ENCODE data around the gene CALD1.
"Not testable (repeated sequence)": the region's sequence is repeated elsewhere in the genome, so short reads cannot be mapped to it uniquely, and the experiment has no call there.

Gene CALD1

DNA sequence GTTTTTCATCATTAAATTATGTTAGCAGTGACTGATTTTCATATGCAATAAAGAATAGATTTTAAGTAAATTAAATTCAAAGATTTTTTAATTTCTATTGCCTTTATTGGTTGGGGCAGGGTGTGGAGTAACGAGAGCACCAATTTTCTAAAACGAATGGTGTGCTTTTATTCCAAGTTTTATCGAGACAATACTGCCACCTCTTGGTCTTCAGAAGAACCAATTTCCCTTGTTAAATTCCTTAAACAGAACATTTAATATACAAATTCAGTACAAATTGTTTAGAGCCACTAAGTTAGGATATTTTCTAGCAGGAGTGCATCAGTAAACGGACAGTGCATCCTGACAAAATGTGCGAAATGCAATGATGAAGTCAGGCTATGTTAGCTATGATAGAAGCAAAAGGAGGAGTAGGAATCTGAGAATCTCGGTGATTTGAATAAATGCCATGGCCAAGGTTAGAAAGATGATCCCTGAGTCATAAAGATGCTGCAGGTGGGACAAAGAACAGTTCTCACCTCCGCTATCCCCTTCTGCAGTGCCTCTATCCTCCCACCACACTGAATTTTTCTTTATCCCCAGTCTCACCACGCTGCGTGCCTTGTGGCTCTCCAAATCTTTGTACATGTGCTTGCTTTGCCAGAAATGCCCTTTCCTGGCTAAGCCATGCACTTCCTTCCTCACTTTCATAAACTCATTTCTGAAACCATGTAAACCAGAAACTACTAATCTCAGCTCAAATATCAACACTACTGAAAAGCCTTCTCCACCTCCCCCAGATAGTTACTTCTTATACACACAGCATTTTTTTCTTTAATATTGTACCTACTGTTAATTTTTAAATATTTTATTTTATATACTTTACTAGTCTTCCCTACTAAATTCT is 175.0 kb downstream of the CALD1 start:
- H3K36me3 Mint-ChIP-seq (ENCODE audit: low read depth): no peaks in the 10 kb centered on the region

DNA sequence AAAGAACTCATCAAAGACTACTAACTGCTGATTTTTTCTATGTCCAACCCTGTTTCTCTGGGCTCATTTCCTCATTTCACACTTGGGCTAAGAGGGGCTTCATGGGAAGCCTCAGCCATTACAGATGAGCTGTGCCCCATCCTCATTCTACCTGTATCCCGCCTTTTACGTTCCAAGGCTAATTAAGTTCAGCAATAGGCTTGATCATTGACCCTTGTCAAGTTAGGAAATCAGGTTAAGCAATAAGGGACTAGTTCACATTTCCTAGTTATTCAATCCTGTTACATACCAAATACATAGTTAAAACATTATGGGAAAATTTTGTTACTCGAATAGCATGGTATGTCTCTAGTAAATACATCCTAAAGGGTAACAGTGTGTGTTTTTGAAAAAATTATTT is 177.6 kb downstream of the CALD1 start:
- no peaks in the 10 kb centered on the region for H3K4me1 Mint-ChIP-seq (ENCODE audit: low read depth)
- H3K27ac Mint-ChIP-seq: no peak overlapping the region
- no peaks in the 10 kb centered on the region for H3K9me3 Mint-ChIP-seq
- intact Hi-C loops (cut with micrococcal nuclease): no loop called here
- peaks cover 2% of the 10 kb centered on the region for H3K27me3 Mint-ChIP-seq
- H3K4me3 Mint-ChIP-seq: no peak overlapping the region
- H3K36me3 Mint-ChIP-seq (ENCODE audit: low read depth): no peaks in the 10 kb centered on the region

More for the DNA sequence above, 175.0 kb downstream of the CALD1 start:
- Mint-ChIP-seq H3K27ac (no peak overlapping the region), H3K27me3 (peaks cover 2% of the 10 kb centered on the region), H3K9me3 (no peaks in the 10 kb centered on the region), H3K4me1 (ENCODE audit: low read depth) (no peaks in the 10 kb centered on the region), H3K4me3 (no peak overlapping the region)
- intact Hi-C loops (cut with micrococcal nuclease): loop anchor here (5.0 kb wide), 2 partner anchors 322 to 442 kb away; no protein-coding TSS in a partner anchor

DNA sequence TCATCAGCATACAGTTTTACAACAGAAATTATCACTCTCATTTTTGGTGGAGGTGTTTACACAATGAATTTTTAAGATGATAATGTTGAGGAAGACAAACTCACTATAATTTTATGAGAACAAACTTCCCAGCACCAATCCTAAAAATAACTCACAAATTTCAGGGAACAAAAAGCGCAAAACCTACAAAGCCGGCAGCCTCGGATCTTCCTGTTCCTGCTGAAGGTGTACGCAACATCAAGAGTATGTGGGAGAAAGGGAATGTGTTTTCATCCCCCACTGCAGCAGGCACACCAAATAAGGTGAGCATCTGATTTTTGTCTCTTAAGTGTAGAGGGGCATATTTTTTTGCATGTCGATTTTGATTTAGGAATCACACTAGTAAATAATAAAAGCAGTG is 180.4 kb downstream of the CALD1 start:
- intact Hi-C loops (cut with micrococcal nuclease): no loop called here
- Mint-ChIP-seq H3K27ac (no peak overlapping the region), H3K4me3 (no peak overlapping the region), H3K9me3 (no peaks in the 10 kb centered on the region), H3K27me3 (no peaks in the 10 kb centered on the region), H3K36me3 (ENCODE audit: low read depth) (no peaks in the 10 kb centered on the region), H3K4me1 (ENCODE audit: low read depth) (no peaks in the 10 kb centered on the region)

DNA sequence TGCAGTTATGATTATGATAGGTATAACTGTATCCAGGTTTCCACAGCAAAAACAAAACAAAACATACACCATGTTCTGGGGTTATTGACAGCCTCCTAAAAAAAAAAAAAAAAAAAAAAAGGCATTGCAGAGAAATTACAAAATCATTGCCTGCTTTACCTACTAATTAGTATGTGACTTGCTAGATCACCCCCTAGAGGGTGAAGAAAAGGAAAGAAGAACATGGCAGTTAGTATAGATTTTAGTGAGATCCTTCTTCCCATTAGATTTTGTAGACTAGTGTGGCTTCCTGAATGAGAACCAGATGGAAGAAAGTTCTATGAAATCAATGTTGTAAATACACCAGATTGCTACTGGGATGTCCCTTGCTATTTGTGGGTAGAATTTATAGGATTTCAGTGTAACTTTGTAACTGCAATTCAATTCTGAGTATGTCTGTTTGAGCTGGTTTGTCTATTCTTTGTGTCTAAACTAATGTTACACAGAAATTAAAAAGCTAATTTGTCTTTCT is 182.9 kb downstream of the CALD1 start:
- H3K4me1 Mint-ChIP-seq (ENCODE audit: low read depth): no peaks in the 10 kb centered on the region
- no peak overlapping the region for H3K27ac Mint-ChIP-seq
- H3K4me3 Mint-ChIP-seq: no peak overlapping the region
- no peaks in the 10 kb centered on the region for H3K36me3 Mint-ChIP-seq (ENCODE audit: low read depth)
- H3K27me3 Mint-ChIP-seq: no peaks in the 10 kb centered on the region
- no peaks in the 10 kb centered on the region for H3K9me3 Mint-ChIP-seq
- intact Hi-C loops (cut with micrococcal nuclease): no loop called here

DNA sequence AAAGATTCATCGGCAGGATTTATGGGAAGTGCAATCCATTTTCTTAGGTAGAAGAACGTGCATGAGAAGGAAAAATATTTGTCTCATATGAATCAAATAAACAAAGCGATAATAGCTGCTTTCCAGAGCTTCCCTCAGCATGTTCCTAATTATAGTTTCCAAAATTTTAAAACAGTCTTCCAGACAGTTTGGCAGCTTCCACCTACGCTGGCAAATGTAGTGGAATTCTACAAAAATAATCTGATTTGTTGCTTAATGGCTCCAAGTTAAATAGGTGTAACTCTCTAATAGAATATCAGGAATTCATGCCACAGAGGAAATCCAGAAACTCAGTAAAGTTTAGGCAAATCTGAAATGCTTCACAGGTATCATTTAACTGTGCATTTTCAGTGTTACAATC is 183.6 kb downstream of the CALD1 start:
- no peak overlapping the region for H3K27ac Mint-ChIP-seq
- H3K4me3 Mint-ChIP-seq: no peak overlapping the region
- intact Hi-C loops (cut with micrococcal nuclease): no loop called here
- no peaks in the 10 kb centered on the region for H3K4me1 Mint-ChIP-seq (ENCODE audit: low read depth)
- no peaks in the 10 kb centered on the region for H3K27me3 Mint-ChIP-seq
- no peaks in the 10 kb centered on the region for H3K36me3 Mint-ChIP-seq (ENCODE audit: low read depth)
- H3K9me3 Mint-ChIP-seq: no peaks in the 10 kb centered on the region

DNA sequence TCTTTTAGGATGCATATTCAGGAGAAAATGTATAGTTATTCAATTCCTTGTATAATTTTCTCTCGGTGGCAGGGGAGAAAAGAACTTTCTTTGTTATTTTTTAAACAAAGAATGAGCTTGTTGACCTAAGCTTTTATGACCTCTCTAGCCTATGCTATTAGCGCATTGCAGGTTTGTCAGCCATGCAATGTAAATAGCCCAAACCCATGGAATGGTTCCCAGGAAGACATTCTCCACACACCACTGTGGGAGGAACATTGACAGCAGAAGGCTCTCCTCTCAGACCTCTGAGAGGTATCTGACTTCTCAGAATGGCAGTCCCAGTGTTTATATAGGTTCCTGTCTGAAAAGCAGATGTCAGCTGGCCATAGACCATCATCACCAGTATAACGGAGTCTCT is 187.3 kb downstream of the CALD1 start:
- Mint-ChIP-seq H3K27me3 (no peaks in the 10 kb centered on the region), H3K4me3 (no peak overlapping the region), H3K4me1 (ENCODE audit: low read depth) (no peaks in the 10 kb centered on the region), H3K36me3 (ENCODE audit: low read depth) (no peaks in the 10 kb centered on the region), H3K27ac (no peak overlapping the region), H3K9me3 (no peaks in the 10 kb centered on the region)
- intact Hi-C loops (cut with micrococcal nuclease): no loop called here

DNA sequence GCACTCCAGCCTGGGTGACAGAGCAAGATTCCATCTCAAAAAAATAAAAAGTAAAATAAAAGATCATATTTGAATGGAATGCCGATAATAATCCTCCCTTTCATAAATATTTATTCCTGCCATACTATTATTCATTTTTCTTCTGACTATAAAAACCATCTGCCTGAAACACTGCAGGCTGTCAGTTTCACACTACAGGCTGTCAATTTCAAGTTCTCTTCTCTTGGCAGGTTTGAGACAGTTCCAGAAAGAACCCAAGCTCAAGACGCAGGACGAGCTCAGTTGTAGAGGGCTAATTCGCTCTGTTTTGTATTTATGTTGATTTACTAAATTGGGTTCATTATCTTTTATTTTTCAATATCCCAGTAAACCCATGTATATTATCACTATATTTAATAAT is 188.7 kb downstream of the CALD1 start:
- Mint-ChIP-seq H3K4me1 (ENCODE audit: low read depth) (no peaks in the 10 kb centered on the region), H3K27ac (no peak overlapping the region)

DNA sequence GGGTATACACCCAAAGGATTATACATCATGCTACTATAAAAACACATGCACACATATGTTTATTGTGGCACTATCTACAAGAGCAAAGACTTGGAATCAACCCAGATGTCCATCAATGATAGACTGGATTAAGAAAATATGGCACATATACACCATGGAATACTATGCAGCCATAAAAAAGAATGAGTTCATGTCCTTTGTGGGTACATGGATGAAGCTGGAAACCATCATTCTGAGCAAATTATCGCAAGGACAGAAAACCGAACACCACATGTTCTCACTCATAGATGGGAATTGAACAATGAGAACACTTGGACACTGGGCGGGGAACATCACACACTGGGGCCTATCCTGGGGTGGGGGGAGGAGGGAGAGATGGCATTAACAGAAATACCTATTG is 202.2 kb downstream of the CALD1 start:
- H3K4me3 Mint-ChIP-seq; H3K9me3 Mint-ChIP-seq; H3K27ac Mint-ChIP-seq; H3K4me1 Mint-ChIP-seq (ENCODE audit: low read depth); H3K27me3 Mint-ChIP-seq; H3K36me3 Mint-ChIP-seq (ENCODE audit: low read depth); intact Hi-C loops (cut with micrococcal nuclease): not testable (repeated sequence)

More for the DNA sequence above, 188.7 kb downstream of the CALD1 start:
- intact Hi-C loops (cut with micrococcal nuclease): no loop called here
- Mint-ChIP-seq H3K36me3 (ENCODE audit: low read depth) (no peaks in the 10 kb centered on the region), H3K4me3 (no peak overlapping the region), H3K9me3 (no peaks in the 10 kb centered on the region), H3K27me3 (no peaks in the 10 kb centered on the region)

DNA sequence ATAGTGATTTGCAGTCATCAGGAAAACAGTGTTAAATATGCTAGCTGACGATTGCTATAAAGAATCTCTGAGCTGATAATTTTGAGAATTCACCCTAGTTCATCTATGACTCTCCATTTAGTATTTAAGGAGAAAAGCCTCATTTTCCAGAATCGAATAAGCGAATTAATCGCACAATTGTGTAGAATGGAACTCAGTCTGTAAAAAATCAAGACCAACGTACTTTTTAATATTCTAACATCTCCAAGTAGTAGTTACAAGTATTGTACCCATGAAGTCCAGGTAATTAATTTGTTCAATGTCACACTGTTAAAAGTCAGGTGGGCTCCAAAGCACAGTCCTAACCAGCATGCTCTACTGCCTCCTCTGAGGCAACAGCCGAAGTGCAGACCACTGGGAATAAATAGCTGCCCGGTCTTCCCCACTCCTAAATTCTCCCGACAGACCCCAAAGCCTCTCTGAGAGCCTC is 206.5 kb downstream of the CALD1 start:
- H3K4me3 Mint-ChIP-seq: peak overlapping the region; percentile 98
- peak overlapping the region; percentile 95 for H3K27ac Mint-ChIP-seq
- no peaks in the 10 kb centered on the region for H3K9me3 Mint-ChIP-seq
- intact Hi-C loops (cut with micrococcal nuclease): loop anchor here (1.0 to 5.0 kb wide), 3 partner anchors 161 to 224 kb away; partner anchors contain the start of genes CYREN and TMEM140
- peaks cover 12% of the 10 kb centered on the region for H3K4me1 Mint-ChIP-seq (ENCODE audit: low read depth)
- no peaks in the 10 kb centered on the region for H3K27me3 Mint-ChIP-seq
- H3K36me3 Mint-ChIP-seq (ENCODE audit: low read depth): peaks cover 18% of the 10 kb centered on the region

DNA sequence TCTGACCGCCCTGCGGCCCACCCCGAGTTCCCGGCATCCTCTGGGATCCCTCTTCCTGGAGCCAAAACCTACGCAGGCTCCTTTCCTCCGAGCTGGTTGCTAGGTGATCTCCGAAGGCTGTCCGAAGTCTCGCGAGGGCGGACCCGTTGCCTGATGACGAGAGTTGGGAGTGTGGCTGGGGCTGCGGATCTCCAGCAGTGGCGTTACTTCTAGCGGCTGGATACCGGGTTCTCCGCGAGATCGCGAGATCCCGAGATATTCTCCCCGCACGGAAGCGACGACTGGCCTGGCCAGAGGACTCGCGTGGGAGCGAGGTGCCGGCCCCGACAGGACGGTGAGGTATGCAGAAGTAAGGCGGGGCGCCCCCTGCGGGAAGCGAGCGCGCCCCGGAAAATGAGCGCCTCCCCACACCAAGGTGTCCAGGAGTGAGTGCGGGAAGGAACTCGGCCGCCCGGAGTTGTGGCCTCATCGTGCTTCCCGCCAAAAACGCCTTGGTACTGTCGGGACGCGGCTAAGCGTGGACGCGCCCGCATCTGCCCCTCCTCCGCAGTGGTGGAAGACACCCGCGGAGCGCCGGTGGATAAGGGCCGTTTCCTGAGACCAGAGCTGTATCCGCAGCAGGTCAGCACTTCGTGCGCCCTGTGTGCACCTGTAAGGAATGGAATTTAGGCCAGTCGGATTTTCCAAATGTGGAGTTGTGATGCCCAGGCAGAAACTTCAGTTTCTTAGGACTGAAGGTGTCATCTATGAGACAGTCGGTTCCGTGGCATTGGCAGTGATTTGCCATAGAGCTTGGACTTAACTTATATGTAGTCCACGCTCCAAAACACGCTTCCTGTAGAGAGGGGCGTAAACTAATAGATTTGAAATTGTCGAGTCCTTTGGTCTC is 207.2 kb downstream of the CALD1 start, which contains the start of gene AGBL3:
AGBL3 (plus strand) TSS at position 146 of the 889 bp plus-strand sequence. CDS start 1,426 bp downstream, outside the sequence.
- Mint-ChIP-seq H3K27me3 (no peaks in the 10 kb centered on the region), H3K9me3 (no peaks in the 10 kb centered on the region), H3K4me1 (ENCODE audit: low read depth) (peaks cover 12% of the 10 kb centered on the region), H3K4me3 (peak within 1 kb of the TSS; percentile 98), H3K36me3 (ENCODE audit: low read depth) (peaks cover 18% of the 10 kb centered on the region), H3K27ac (peak within 1 kb of the TSS; percentile 95)
- intact Hi-C loops (cut with micrococcal nuclease): loop anchor here (1.0 to 5.0 kb wide), 3 partner anchors 161 to 224 kb away; partner anchors contain the start of genes CYREN and TMEM140

DNA sequence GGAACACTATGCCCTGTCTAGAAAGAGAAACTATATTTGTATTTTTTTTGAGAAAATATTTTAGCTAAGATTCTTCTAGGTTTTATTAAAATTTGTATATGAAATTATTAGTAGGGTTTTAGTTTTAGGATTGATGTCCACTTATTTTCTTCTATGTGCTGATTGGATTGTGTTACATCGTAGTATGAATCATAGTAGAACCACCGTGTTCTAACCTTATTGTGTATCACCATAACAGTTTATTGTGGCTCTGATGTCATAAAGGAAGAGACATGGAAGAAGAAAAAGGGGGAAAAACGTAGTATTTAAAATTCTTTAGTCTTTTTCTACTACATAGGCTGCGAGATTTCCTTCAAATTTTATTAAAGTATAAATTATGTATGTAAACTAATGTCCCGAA is 208.7 kb downstream of the CALD1 start:
- no peak overlapping the region for H3K27ac Mint-ChIP-seq

DNA sequence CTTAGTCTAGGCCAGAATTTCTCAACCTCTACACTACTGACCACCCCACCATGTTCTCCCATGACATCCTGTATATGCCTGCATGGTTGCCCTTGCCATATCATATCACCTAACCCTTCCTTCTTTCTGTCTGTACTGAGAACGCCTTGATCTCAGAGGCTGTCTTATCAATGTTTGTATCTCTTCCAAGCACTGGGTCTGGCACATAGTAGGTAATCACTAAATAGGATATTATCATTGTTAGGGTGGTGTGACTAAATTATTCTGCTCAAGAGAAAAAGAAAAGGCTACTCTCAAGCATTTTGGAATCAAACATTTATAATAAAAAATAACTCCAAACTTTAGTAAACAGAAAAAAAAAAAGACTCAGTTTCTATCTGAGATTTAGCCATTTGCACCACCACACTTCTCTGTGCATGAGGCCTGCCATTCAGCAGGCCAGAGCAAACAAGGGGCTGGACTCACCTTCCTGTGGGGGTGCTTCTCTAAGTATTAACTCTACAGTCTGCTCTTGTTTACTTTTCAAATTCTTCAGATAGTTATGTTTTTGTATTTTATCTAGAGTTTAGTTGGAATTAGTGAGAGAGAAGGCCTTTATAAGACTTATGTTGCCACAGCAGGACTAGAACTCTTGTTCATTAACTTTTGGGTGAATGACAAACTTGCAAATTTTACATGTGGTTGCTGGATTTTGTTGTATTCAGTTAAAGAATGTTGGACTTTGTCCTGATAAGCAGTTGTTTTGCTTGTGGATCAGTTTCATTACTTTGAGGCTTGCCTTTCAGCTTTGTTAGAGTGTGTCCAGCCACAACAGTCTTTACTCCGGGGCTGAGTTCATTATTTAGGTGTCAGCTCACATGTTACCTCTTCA is 212.3 kb downstream of the CALD1 start:
- Mint-ChIP-seq H3K4me1 (ENCODE audit: low read depth) (peaks cover 10% of the 10 kb centered on the region), H3K36me3 (ENCODE audit: low read depth) (peaks cover 34% of the 10 kb centered on the region), H3K9me3 (no peaks in the 10 kb centered on the region), H3K27ac (no peak overlapping the region), H3K27me3 (no peaks in the 10 kb centered on the region), H3K4me3 (no peak overlapping the region)
- intact Hi-C loops (cut with micrococcal nuclease): no loop called here

More for the DNA sequence above, 208.7 kb downstream of the CALD1 start:
- Mint-ChIP-seq H3K4me1 (ENCODE audit: low read depth) (peaks cover 18% of the 10 kb centered on the region), H3K9me3 (no peaks in the 10 kb centered on the region), H3K36me3 (ENCODE audit: low read depth) (peaks cover 18% of the 10 kb centered on the region), H3K27me3 (no peaks in the 10 kb centered on the region), H3K4me3 (no peak overlapping the region)
- intact Hi-C loops (cut with micrococcal nuclease): loop anchor here (5.0 kb wide), 1 partner anchor 159 kb away; the partner anchor contains the start of gene TMEM140

DNA sequence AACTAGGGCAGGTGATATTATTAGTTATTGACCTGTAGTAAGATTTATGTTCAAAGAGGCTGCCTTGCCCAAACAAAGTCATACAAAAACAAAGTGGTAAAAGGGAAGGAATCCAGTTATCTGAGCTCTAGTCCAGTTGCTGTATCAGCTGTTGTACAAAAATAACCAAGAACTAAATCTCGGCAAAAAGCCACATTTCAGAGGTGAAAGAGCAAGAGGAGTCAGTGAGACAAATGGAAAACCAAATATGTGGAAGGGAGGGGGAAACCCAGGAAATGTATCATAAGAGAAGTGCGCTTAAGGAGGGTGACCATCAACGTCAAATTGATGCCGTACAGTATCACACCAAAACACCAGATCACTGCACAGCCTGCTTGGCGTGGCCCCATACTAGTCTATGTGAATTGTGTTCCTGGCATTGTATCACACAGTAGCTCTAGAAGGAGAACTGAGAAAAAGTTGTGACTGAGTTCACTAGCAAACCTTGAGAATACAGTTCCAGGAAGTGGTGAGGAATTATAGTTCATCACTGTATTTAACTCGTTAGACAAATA is 213.3 kb downstream of the CALD1 start:
- Mint-ChIP-seq H3K36me3 (ENCODE audit: low read depth) (peaks cover 35% of the 10 kb centered on the region), H3K4me3 (no peak overlapping the region), H3K4me1 (ENCODE audit: low read depth) (peaks cover 6% of the 10 kb centered on the region), H3K9me3 (no peaks in the 10 kb centered on the region), H3K27me3 (no peaks in the 10 kb centered on the region), H3K27ac (no peak overlapping the region)
- intact Hi-C loops (cut with micrococcal nuclease): no loop called here

Measured in dendritic cell treated with granulocyte-macrophage colony-stimulating factor and Interleukin-4, amounts not matched to agents 40 ng/mL and 50 ng/mL, for 4 days (primary cell).